Measurements from ENCODE around the gene ACAP2. TPM values are rescaled to one million over a fixed set of nuclear protein-coding genes. Genes with fewer than 3 reads are reported as not detected.

ACAP2 gene
- polyA plus RNA-seq, 1 donor from 2014 or later: 88.7 TPM

GRCh38 chr3:195410546-195410945 lies 32.3 kb downstream of the ACAP2 start:
- Histone ChIP-seq H3K27ac (ENCODE audit: low read length) (no peak overlapping the region), H4K20me1 (ENCODE audit: insufficient read depth) (no peaks in the 10 kb centered on the region), H3K4me2 (ENCODE audit: low read length) (no peak overlapping the region)

DNA sequence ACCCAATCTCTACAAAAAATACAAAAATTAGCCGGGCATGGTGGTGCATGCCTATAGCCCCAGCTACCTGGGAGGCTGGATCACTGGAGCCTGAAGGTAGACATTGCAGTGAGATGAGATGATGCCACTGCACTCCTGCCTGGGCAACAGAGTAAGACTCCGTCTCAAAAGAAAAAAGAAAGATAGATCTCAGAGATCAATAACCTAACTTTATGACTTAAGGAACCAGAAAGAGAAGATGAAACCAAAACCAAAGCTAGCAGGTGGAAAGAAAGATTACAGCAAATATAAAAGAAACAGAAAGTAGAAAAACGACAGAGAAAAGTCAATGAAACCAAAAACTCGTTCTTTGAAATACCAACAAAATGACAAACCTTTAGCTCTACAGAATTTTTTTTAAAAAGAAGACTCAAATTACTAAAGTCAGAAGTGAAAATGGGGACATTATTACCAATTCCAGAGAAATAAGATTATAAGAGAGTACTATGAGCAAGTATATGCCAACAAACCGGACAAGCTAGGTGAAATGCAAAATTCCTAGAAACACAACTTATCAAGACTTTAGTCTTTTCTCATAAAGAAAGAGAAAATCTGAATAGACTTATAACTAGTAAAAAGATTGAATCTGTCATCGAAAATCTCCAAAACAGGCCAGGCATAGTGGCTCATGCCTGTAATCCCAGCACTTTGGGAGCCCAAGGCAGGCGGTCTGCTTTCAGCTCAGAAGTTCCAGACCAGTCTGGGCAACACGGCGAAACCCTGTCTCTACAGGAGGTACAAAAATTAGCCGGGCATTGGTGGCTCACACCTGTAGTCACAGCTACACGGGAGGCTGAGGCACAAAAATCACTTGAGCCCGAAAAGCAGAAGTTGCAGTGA lies 35.0 kb downstream of the ACAP2 start:
- Histone ChIP-seq H3K9me3 (ENCODE audit: low read length) (no peaks in the 10 kb centered on the region), H3K4me3 (ENCODE audit: low read length) (no peak overlapping the region), H2AFZ (ENCODE audit: low read depth, low read length) (no peak overlapping the region), H4K20me1 (ENCODE audit: insufficient read depth) (no peaks in the 10 kb centered on the region), H3F3A (ENCODE audit: insufficient read depth, low read length, poor library complexity, severe bottlenecking) (no peaks in the 10 kb centered on the region), H3K27me3 (ENCODE audit: insufficient read depth, low read depth, low read length) (no peaks in the 10 kb centered on the region), H3K27ac (ENCODE audit: low read length) (no peak overlapping the region), H3K9ac (ENCODE audit: low read length) (no peak overlapping the region), H3K36me3 (ENCODE audit: insufficient read depth, low read length) (no peaks in the 10 kb centered on the region), H3K79me2 (replicated peaks; ENCODE audit: insufficient read depth, low read length) (peaks cover 10% of the 10 kb centered on the region), H3K4me2 (ENCODE audit: low read length) (no peak overlapping the region), H3K9me2 (ENCODE audit: insufficient read depth, low read length) (no peaks in the 10 kb centered on the region)
- no peak for TF ChIP-seq POLR2AphosphoS5 (IDR thresholded peaks at IDR 0.05)
- TF ChIP-seq SMC3 (conservative IDR thresholded peaks at IDR 0.05; ENCODE audit: poor library complexity): no peak
- TF ChIP-seq RAD21 (conservative IDR thresholded peaks at IDR 0.05): no peak
- TF ChIP-seq MXI1 (conservative IDR thresholded peaks at IDR 0.05; ENCODE audit: poor library complexity, severe bottlenecking): no peak
- TF ChIP-seq, protein P1, sequence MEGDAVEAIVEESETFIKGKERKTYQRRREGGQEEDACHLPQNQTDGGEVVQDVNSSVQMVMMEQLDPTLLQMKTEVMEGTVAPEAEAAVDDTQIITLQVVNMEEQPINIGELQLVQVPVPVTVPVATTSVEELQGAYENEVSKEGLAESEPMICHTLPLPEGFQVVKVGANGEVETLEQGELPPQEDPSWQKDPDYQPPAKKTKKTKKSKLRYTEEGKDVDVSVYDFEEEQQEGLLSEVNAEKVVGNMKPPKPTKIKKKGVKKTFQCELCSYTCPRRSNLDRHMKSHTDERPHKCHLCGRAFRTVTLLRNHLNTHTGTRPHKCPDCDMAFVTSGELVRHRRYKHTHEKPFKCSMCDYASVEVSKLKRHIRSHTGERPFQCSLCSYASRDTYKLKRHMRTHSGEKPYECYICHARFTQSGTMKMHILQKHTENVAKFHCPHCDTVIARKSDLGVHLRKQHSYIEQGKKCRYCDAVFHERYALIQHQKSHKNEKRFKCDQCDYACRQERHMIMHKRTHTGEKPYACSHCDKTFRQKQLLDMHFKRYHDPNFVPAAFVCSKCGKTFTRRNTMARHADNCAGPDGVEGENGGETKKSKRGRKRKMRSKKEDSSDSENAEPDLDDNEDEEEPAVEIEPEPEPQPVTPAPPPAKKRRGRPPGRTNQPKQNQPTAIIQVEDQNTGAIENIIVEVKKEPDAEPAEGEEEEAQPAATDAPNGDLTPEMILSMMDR (IDR thresholded peaks at IDR 0.05; ENCODE audit: poor library complexity, severe bottlenecking): no peak
- TF ChIP-seq EZH2 (IDR thresholded peaks at IDR 0.05; ENCODE audit: borderline replicate concordance, insufficient read depth, low read length, poor library complexity, severe bottlenecking): no peak

More at GRCh38 chr3:195410546-195410945, 32.3 kb downstream of the ACAP2 start:
- H3K9ac ChIP-seq (ENCODE audit: low read length): no peak overlapping the region
- H3K27me3 ChIP-seq (ENCODE audit: insufficient read depth, low read depth, low read length): no peaks in the 10 kb centered on the region
- no peaks in the 10 kb centered on the region for H3K36me3 ChIP-seq (ENCODE audit: insufficient read depth, low read length)
- no peak overlapping the region for H2AFZ ChIP-seq (ENCODE audit: low read depth, low read length)
- TF ChIP-seq MXI1 (conservative IDR thresholded peaks at IDR 0.05; ENCODE audit: poor library complexity, severe bottlenecking): no peak
- TF ChIP-seq, protein P1 (IDR thresholded peaks at IDR 0.05; ENCODE audit: poor library complexity, severe bottlenecking): no peak
- no peak for TF ChIP-seq REST (IDR thresholded peaks at IDR 0.05; ENCODE audit: borderline replicate concordance)
- TF ChIP-seq TAF1 (IDR thresholded peaks at IDR 0.05; ENCODE audit: low read depth): no peak
- TF ChIP-seq RAD21 (conservative IDR thresholded peaks at IDR 0.05): no peak
- TF ChIP-seq EP300 (conservative IDR thresholded peaks at IDR 0.05; ENCODE audit: poor library complexity, severe bottlenecking): no peak
- no peak for TF ChIP-seq POLR2AphosphoS5 (IDR thresholded peaks at IDR 0.05)
- TF ChIP-seq SMC3 (conservative IDR thresholded peaks at IDR 0.05; ENCODE audit: poor library complexity): no peak
- TF ChIP-seq EZH2 (IDR thresholded peaks at IDR 0.05; ENCODE audit: borderline replicate concordance, insufficient read depth, low read length, poor library complexity, severe bottlenecking): no peak
- peaks cover 10% of the 10 kb centered on the region for H3K79me2 ChIP-seq (replicated peaks; ENCODE audit: insufficient read depth, low read length)
- no peaks in the 10 kb centered on the region for H3K9me3 ChIP-seq (ENCODE audit: low read length)
- no peak overlapping the region for H3K4me3 ChIP-seq (ENCODE audit: low read length)
- H3F3A ChIP-seq (ENCODE audit: insufficient read depth, low read length, poor library complexity, severe bottlenecking): no peaks in the 10 kb centered on the region
- no peaks in the 10 kb centered on the region for H3K9me2 ChIP-seq (ENCODE audit: insufficient read depth, low read length)
